ENCODE results near the gene TTLL13.

TTLL13 gene

DNA sequence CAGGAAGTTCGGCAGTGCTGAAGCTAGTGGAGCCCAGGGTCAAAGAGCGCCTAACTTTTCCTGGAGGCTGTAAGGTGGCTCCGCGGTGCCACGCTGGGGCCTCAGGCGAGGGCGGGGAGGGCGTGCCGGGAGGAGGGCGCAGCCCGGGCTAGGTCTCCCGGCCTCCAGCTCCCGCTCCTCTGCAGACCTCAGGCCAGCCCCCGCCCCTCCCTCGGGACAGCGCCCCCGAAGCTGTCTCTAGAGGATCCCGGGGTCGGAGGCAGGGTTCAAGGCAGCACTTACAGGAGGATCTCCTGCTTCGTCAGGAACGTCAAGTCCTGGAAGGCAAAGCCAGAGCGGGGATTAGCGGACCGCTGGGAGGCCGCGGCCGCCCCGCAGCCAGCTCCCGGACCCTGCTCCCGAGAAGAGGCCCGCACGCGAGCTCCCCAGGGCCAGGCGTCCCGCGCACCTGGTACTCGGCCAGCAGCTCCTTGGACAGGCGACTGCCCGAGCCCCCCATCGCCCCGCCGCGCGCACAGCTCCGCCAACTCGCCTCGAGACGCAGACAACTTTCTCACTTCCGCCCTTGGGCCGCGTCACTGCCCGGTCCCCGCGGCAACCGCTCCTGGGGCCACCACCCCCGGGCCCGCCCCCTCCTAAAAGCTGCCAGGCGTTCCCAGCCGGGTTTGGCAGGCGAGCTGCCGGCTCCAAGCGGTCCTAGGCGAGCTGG lies 15.8 kb upstream of the TTLL13 start, which contains the start of gene CIB1:
TSS of gene CIB1 (minus strand) at position 555 of the 709 bp plus-strand sequence. CDS start at position 499, 56 bp downstream.
- TF ChIP-seq CTCF (IDR thresholded peaks at IDR 0.05; ENCODE audit: low read depth, low read length) (peak; percentile 49; the same call in 1 of the 2 replicates), EZH2phosphoT487 (IDR thresholded peaks at IDR 0.05; ENCODE audit: low read depth) (no peak)
- peak within 1 kb of the TSS; percentile 84 for H3K4me3 ChIP-seq (ENCODE audit: low read length)
- H3K27me3 ChIP-seq (ENCODE audit: low read depth, low read length), result no peaks in the 10 kb centered on the region
- H4K20me1 ChIP-seq (ENCODE audit: insufficient read depth, low read length), result no peaks in the 10 kb centered on the region; the same call in 1 of the 2 replicates
- H3K4me2 ChIP-seq (ENCODE audit: low read length), result peak within 1 kb of the TSS; percentile 98
- peak within 1 kb of the TSS; percentile 43 for H3K27ac ChIP-seq (ENCODE audit: low read length)
- H3K36me3 ChIP-seq (replicated peaks; ENCODE audit: low read depth, low read length), result peaks cover 15% of the 10 kb centered on the region
- no peaks in the 10 kb centered on the region for H3K9me3 ChIP-seq (ENCODE audit: insufficient read depth, low read length)
- H2AFZ ChIP-seq (ENCODE audit: low read depth, low read length), result peak within 1 kb of the TSS; percentile 93
- peaks cover 4% of the 10 kb centered on the region; the same call in 1 of the 2 replicates for H3K79me2 ChIP-seq (ENCODE audit: low read length)
- H3K4me1 ChIP-seq (ENCODE audit: low read length), result peaks cover 11% of the 10 kb centered on the region
- peak within 1 kb of the TSS; percentile 80 for H3K9ac ChIP-seq (ENCODE audit: low read length)

- Histone ChIP-seq H3K9ac (ENCODE audit: low read length) (peak within 1 kb of the TSS; percentile 80), H3K79me2 (ENCODE audit: low read length) (peaks cover 4% of the 10 kb centered on the region; the same call in 1 of the 2 replicates), H3K36me3 (replicated peaks; ENCODE audit: low read depth, low read length) (peaks cover 9% of the 10 kb centered on the region), H3K27me3 (ENCODE audit: low read depth, low read length) (no peaks in the 10 kb centered on the region), H4K20me1 (ENCODE audit: insufficient read depth, low read length) (no peaks in the 10 kb centered on the region; the same call in 1 of the 2 replicates), H2AFZ (ENCODE audit: low read depth, low read length) (peak within 1 kb of the TSS; percentile 93), H3K4me2 (ENCODE audit: low read length) (peak within 1 kb of the TSS; percentile 98), H3K4me3 (ENCODE audit: low read length) (peak within 1 kb of the TSS; percentile 84), H3K27ac (ENCODE audit: low read length) (peak within 1 kb of the TSS; percentile 43), H3K9me3 (ENCODE audit: insufficient read depth, low read length) (no peaks in the 10 kb centered on the region), H3K4me1 (ENCODE audit: low read length) (peaks cover 11% of the 10 kb centered on the region)
- no peak for TF ChIP-seq EZH2phosphoT487 (IDR thresholded peaks at IDR 0.05; ENCODE audit: low read depth)
These were observed 15.0 kb upstream of the TTLL13 start, which contains the start of gene GDPGP1 for GRCh38 chr15:90234096-90234988. TSS of gene GDPGP1 (plus strand) at chr15:90234209. CDS start at chr15:90240909, 6,700 bp downstream.

- no peak overlapping the region for H3K27ac ChIP-seq (ENCODE audit: low read length)
These were observed 10.0 kb upstream of the TTLL13 start for GRCh38 chr15:90239371-90239770.

GRCh38 chr15:90240856-90241255 lies 8.5 kb upstream of the TTLL13 start:
- Histone ChIP-seq H3K9me3 (ENCODE audit: insufficient read depth, low read length) (no peaks in the 10 kb centered on the region), H3K36me3 (replicated peaks; ENCODE audit: low read depth, low read length) (no peaks in the 10 kb centered on the region), H3K79me2 (ENCODE audit: low read length) (no peaks in the 10 kb centered on the region), H3K27me3 (ENCODE audit: low read depth, low read length) (no peaks in the 10 kb centered on the region), H3K9ac (ENCODE audit: low read length) (no peak overlapping the region), H3K4me1 (ENCODE audit: low read length) (no peaks in the 10 kb centered on the region), H2AFZ (ENCODE audit: low read depth, low read length) (no peak overlapping the region), H4K20me1 (ENCODE audit: insufficient read depth, low read length) (no peaks in the 10 kb centered on the region), H3K27ac (ENCODE audit: low read length) (no peak overlapping the region), H3K4me3 (ENCODE audit: low read length) (no peak overlapping the region), H3K4me2 (ENCODE audit: low read length) (no peak overlapping the region)
- TF ChIP-seq EZH2phosphoT487 (IDR thresholded peaks at IDR 0.05; ENCODE audit: low read depth) (no peak), CTCF (IDR thresholded peaks at IDR 0.05; ENCODE audit: low read depth, low read length) (no peak)

More at GRCh38 chr15:90239371-90239770, 10.0 kb upstream of the TTLL13 start:
- Histone ChIP-seq H3K4me1 (ENCODE audit: low read length) (peaks cover 6% of the 10 kb centered on the region), H4K20me1 (ENCODE audit: insufficient read depth, low read length) (no peaks in the 10 kb centered on the region), H3K4me3 (ENCODE audit: low read length) (no peak overlapping the region), H3K9me3 (ENCODE audit: insufficient read depth, low read length) (no peaks in the 10 kb centered on the region), H3K79me2 (ENCODE audit: low read length) (no peaks in the 10 kb centered on the region), H3K4me2 (ENCODE audit: low read length) (no peak overlapping the region), H3K27me3 (ENCODE audit: low read depth, low read length) (no peaks in the 10 kb centered on the region), H3K9ac (ENCODE audit: low read length) (no peak overlapping the region), H2AFZ (ENCODE audit: low read depth, low read length) (no peak overlapping the region), H3K36me3 (replicated peaks; ENCODE audit: low read depth, low read length) (no peaks in the 10 kb centered on the region)
- TF ChIP-seq CTCF (IDR thresholded peaks at IDR 0.05; ENCODE audit: low read depth, low read length) (no peak), EZH2phosphoT487 (IDR thresholded peaks at IDR 0.05; ENCODE audit: low read depth) (no peak)

Measured in OCI-LY3 (cell line).